HUES48 (cell line): Measurements from ENCODE around the gene HSPG2.

ENCODE experiments used
- H3K27ac ChIP-seq: one replicate; pipeline ENCODE4 v1.7.0; 2013; ENCODE audit warnings: low read depth, low read length, inconsistent platforms
- H3K27me3 ChIP-seq: 2 replicates; pipeline ENCODE4 v1.6.1; 2013; ENCODE audit warnings: mild to moderate bottlenecking, low read length; ENCODE audit not compliant: control insufficient read depth, insufficient read depth
- H3K36me3 ChIP-seq: 2 replicates; pipeline ENCODE4 v1.6.1; 2013; ENCODE audit warnings: low read length; ENCODE audit not compliant: control insufficient read depth, insufficient read depth
- H3K4me1 ChIP-seq: 2 replicates; pipeline ENCODE4 v1.6.1; 2013; ENCODE audit warnings: mild to moderate bottlenecking, low read length; ENCODE audit not compliant: control insufficient read depth, insufficient read depth
- H3K4me3 ChIP-seq: 2 replicates; pipeline ENCODE4 v1.5.1; 2013; ENCODE audit warnings: mild to moderate bottlenecking, low read depth, low read length
- H3K9ac ChIP-seq: 2 replicates; pipeline ENCODE4 v1.6.1; 2013; ENCODE audit warnings: mild to moderate bottlenecking, low read depth, low read length, moderate library complexity
- H3K9me3 ChIP-seq: 2 replicates; pipeline ENCODE4 v1.6.1; 2013; ENCODE audit warnings: low read length; ENCODE audit not compliant: control insufficient read depth, insufficient read depth

HSPG2 gene

DNA sequence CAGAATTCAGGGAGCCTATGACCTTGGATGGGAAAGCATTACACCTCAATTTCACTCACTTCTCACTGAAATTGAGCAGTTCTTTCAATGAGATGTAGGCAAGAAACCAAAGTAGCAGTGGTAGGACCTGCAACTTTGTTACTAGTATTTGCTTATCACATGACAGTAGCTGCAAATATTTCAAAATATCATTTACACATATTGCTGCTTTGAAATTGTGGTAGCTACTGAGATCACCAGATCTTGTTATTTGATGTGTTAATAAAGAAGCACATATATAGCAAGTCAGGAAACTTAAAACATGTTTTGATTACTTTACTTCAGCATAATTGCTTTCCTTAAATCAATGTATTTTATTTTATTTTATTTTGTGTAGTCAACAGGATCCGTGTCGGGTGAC, 112.2 kb downstream of the HSPG2 start:
- Histone ChIP-seq H3K4me1 (no peaks in the 10 kb centered on the region), H3K27me3 (no peaks in the 10 kb centered on the region), H3K36me3 (peaks cover 39% of the 10 kb centered on the region), H3K27ac (no peak overlapping the region), H3K9me3 (no peaks in the 10 kb centered on the region), H3K9ac (no peak overlapping the region), H3K4me3 (no peak overlapping the region)

DNA sequence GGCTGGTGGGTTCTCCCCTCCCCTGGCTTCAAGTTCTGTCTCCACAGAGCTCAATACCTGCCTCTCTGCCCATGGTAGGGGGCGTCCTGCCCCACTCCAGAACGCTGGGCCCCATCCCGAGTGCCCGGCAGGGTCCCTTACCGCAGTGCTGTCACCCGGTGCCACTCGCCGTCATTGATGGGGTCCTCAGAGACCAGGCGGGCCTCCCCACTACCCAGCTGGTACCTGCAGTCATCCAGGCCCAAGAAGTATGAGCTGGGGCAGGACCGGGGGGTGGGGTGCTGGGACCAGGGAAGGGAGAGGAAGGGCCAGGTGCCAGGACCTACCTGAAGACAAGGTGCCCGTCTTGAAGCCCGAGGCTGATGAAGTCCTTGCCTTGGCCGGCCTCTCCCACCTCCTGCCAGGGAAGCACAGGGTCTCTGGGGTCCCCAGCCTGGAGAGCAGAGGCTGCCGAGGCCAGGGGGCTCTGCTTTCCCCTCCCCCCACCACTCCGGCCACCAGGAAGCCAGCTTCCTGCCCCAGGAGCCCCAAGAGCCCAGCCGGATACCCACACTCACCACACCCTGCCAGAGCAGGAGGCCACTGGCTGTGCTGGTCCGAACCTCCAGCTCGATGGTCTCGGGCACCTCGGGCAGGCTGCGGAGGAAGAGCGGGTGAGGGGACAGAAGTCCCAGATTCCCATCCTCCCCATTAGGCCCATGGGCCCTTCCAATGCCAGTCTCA, 113.0 kb downstream of the HSPG2 start:
- no peaks in the 10 kb centered on the region for H3K9me3 ChIP-seq
- no peak overlapping the region for H3K27ac ChIP-seq
- H3K27me3 ChIP-seq = no peaks in the 10 kb centered on the region
- H3K9ac ChIP-seq = no peak overlapping the region
- H3K4me3 ChIP-seq = no peak overlapping the region
- peaks cover 31% of the 10 kb centered on the region for H3K36me3 ChIP-seq
- H3K4me1 ChIP-seq = no peaks in the 10 kb centered on the region

DNA sequence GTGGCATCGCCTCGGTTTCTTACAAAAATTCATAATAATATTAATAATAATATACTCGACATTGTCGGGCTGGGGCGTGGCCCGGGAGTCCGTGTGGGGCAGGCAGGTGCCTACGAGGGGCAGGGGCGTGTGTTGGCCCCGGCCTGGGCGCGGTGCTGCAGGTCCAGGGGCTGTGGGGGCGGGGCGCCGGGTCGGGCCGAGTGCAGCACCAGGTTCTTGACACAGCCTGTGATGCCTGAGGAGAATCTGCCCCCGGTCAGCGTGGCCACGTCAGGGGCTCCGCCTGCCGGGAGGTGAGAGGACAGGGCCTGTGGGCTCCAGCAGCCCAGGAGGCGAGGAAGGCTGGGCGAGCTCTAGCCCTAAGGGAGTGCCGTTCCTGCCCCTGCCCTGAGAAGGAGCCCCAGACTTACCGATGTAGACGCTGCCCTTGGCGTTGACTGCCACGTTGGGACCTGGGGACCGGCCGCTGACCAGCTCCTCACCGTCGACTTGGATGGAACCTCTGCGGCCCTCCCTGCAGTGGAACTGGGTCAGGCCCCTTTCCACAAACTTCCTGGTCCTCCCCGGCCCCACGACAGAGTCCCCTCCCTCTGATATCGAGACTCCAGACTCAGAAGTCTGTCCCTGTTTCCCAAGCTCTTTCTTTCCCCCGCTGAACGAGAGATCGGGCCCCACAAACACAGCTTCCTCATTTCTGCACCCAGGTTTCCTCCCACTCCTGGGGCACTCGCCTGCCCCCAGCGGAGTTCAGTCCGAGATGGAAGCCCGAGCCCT, 113.7 kb downstream of the HSPG2 start:
- Histone ChIP-seq H3K36me3 (peaks cover 27% of the 10 kb centered on the region), H3K27me3 (no peaks in the 10 kb centered on the region), H3K9ac (no peak overlapping the region), H3K9me3 (no peaks in the 10 kb centered on the region), H3K27ac (no peak overlapping the region), H3K4me3 (no peak overlapping the region), H3K4me1 (no peaks in the 10 kb centered on the region)

DNA sequence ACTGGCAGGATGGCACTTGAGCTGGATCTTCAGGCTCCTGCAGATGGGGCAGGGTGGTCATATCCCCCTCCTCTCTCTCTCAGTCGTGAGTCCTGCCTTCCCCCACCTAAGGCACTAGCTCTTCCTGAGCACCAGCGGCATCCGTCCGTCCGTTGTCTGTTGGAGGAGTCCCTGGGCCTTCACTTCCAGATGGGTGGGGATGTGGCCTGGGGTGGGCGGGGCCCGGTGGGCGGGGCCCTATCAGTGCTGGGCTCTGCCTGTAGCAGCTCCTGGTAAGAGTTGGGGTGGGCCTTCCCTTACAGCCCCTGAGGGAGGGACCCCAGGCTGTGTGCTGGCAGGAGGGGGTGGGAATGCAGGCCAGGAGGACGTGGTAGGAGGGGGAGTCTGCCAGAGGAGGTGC, 114.8 kb downstream of the HSPG2 start:
- Histone ChIP-seq H3K36me3 (peaks cover 16% of the 10 kb centered on the region), H3K27ac (no peak overlapping the region), H3K27me3 (no peaks in the 10 kb centered on the region), H3K9ac (no peak overlapping the region), H3K9me3 (no peaks in the 10 kb centered on the region), H3K4me3 (no peak overlapping the region), H3K4me1 (no peaks in the 10 kb centered on the region)

DNA sequence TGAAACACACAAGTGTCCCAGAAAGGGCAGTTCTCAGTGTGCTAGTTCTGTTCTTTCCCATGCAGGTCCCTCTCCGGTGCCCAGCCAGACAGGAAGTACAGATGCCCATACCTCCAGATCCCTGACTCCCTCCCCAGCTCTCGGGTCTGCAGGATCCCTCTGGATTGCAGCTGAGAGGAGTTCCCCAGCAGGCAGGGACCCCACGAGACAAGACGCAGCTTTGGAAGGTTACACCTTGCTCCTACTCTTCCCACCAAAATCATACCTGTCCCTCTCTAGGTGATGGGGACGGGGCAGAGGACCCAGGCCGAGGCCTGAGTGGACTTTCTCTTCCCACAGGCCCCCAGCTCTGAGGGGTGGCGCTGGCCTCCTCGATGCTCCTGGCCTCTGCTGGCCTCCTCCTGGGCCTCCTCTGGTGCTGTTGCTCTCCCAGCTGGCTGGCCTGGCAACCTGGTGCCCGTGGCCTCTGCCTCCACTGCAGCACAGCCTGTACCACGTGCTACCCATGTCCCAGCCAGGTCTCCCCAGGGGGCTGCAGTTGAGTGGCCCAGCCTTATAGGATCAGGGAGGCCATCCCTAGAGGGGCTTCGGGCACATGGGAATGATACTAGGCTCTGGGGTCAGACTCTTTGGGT, 115.6 kb downstream of the HSPG2 start:
- Histone ChIP-seq H3K9me3 (no peaks in the 10 kb centered on the region), H3K4me1 (no peaks in the 10 kb centered on the region), H3K36me3 (peaks cover 12% of the 10 kb centered on the region; the same call in 1 of the 2 replicates), H3K9ac (no peak overlapping the region), H3K27ac (no peak overlapping the region), H3K4me3 (no peak overlapping the region), H3K27me3 (no peaks in the 10 kb centered on the region)

DNA sequence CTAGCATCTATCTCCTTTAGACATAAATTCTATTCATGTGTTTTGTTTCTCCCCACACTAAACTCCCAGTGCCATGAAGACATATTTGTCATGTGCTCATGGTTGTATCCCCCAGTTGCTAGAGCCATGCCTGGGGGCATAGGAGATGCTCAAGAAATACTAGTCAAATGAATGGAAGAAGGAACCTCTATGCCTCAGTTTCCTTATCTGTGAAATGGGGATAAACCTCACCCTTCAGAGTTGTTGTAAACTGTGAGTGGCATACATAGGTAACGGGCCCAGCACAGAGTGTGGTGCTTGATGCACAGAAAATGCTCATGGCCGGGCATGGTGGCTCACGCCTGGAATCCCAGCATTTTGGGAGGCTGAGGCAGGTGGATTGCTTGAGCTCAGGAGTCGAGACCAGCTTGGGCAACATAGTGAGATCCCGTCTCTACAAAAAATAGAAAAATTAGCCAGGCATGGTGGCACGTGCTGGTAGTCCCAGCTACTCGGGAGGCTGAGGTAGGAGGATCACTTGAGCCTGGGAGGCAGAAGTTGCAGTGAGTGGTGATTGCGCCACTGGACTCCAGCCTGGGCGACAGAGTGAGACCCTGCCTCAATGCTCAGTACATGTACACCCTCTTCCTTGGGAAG, 116.4 kb downstream of the HSPG2 start:
- H3K9me3 ChIP-seq = no peaks in the 10 kb centered on the region
- no peaks in the 10 kb centered on the region for H3K4me1 ChIP-seq
- H3K36me3 ChIP-seq = peaks cover 12% of the 10 kb centered on the region; the same call in 1 of the 2 replicates
- H3K9ac ChIP-seq = no peak overlapping the region
- H3K27ac ChIP-seq = no peak overlapping the region
- H3K27me3 ChIP-seq = no peaks in the 10 kb centered on the region
- H3K4me3 ChIP-seq = no peak overlapping the region

DNA sequence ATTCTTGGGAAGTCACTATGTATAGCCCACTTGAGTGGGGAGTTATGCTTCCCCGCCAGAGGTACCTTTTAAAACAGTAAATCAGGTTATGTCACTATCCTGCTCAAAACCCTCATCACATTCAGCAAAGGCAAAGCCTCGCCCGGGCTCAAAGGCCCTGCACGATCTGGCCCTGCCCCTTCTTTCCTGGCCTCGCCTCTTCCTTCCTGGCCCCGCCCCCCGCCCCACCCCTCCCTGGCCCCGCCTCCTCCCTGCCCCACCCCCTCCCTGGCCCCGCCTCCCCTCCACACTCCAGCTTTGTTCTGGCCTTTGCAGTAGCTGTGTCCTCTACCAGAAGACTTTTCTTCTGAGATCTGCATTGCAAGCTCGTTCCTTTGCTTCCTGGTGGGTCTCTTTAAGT, 118.5 kb downstream of the HSPG2 start:
- Histone ChIP-seq H3K9me3 (no peaks in the 10 kb centered on the region), H3K4me1 (no peaks in the 10 kb centered on the region), H3K27ac (no peak overlapping the region), H3K27me3 (no peaks in the 10 kb centered on the region), H3K9ac (no peak overlapping the region), H3K36me3 (0 out of 2 replicates have a peak, but pooled peaks cover 4% of the 10 kb centered on the region), H3K4me3 (no peak overlapping the region)

DNA sequence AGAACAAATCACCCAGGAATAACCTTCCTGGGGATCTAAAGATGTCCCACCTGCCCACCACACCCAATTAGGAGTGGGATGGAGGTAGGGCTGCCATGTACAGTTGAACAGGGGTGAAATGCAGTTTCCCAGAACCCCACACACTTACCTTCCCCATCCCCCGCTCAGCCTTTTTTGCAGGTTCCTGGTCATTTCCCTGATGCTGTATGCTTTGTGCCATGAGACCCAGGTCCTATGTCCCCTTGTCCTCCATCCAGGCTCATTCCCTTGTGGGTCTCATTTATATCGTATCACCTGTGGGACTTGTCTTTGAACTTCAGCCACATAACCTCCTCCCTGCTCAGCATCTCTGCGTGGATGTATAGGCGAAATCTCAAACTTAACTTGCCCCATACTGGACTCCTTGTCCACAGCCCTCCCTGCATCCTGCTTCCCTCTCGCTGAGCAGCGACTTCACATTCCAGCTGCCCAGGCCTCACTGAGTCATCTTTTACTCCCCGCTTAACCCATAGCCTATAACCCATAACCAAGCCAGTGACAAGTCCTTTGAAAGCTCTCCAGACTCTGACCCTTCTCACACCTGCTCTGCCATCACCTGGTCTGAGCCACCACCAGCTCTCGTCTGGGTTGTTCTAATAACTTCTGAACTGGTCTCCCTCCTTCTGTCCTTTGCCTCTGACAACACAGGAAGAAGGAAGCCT, 120.4 kb downstream of the HSPG2 start:
- Histone ChIP-seq H3K4me3 (no peak overlapping the region), H3K27ac (no peak overlapping the region), H3K9ac (no peak overlapping the region), H3K9me3 (no peaks in the 10 kb centered on the region), H3K27me3 (no peaks in the 10 kb centered on the region), H3K36me3 (no peaks in the 10 kb centered on the region), H3K4me1 (no peaks in the 10 kb centered on the region)

DNA sequence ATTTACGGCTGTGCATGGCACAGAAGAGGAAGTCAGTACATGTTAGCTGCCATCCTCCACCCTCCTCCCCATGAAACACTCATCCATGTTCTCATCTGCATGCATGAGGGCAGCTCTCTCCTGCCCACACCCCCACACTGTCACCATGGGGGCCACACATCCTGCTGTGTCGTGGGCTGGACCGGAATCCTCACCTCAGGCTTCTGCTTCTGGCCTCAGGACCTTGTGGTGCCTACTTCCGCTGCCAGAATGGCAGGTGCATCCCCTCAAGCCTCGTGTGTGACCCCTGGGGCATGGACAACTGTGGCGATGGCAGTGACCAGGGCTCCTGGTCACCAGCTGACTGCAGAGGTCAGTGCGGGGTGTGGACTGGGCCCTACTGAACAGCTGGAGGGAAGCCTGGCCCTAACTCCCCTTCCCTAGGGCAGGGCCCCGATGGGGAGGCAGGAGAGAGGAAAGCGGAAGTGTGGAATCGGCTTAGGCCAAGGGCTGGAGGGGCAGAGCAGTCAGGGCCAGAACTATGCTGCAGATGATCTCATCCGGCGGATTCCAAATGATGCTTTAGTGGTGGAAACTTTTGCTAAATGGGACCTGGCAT, 121.3 kb downstream of the HSPG2 start:
- H3K4me1 ChIP-seq = no peaks in the 10 kb centered on the region
- no peaks in the 10 kb centered on the region for H3K9me3 ChIP-seq
- no peak overlapping the region for H3K9ac ChIP-seq
- no peaks in the 10 kb centered on the region for H3K36me3 ChIP-seq
- no peak overlapping the region for H3K4me3 ChIP-seq
- H3K27ac ChIP-seq = no peak overlapping the region
- no peaks in the 10 kb centered on the region for H3K27me3 ChIP-seq

DNA sequence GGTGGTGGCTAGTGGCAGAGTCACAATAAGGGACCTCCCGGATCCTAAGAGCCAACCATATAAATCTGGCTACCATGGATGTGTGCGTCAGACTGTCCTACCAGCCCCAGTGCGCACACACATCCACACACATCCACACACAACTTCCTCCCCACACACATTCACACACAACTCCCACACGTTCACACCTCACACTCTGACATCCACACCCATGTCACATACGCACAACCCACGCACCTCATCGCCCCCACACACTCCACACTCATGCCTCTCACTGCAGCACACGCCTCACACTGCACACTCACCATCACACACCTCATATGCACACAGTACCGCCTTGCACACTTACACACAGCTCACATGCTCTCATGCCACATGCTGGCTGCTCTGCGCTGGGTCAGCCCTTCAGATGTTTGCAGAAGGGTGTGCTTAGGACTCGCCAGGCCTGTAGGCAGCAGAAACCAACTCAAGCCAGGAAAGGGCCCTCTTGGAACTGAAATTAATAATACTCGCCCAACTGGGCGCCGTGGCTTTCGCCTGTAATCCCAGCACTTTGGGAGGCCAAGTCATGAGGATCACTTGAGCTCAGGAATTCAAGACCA, 122.0 kb downstream of the HSPG2 start:
- Histone ChIP-seq H3K27ac (no peak overlapping the region), H3K36me3 (no peaks in the 10 kb centered on the region), H3K9ac (no peak overlapping the region), H3K4me1 (no peaks in the 10 kb centered on the region), H3K27me3 (no peaks in the 10 kb centered on the region), H3K4me3 (peak overlapping the region; percentile 66; the same call in 1 of the 2 replicates), H3K9me3 (no peaks in the 10 kb centered on the region)
